ELF-1 (cell line): ENCODE results near the gene ZNF385A.
A peak's percentile ranks its signal among the peaks of the same experiment; 100 is the strongest.

Experiments
- DNase-seq: peaks from one replicate; pipeline ENCODE4 v3.0.0-alpha.2; 2016; ENCODE audit warnings: low read depth, low spot score

The ZNF385A gene

GRCh38 chr12:54416687-54417603 is 32.4 kb upstream of the ZNF385A start:
- no peak for DNase-seq

- DNase-seq = no peak
Observed at GRCh38 chr12:54415221-54415929, 30.8 kb upstream of the ZNF385A start.

GRCh38 chr12:54413284-54414190 is 29.0 kb upstream of the ZNF385A start:
- no peak for DNase-seq

GRCh38 chr12:54412786-54413185 is 28.3 kb upstream of the ZNF385A start:
- DNase-seq = no peak

- DNase-seq = no peak
Observed at GRCh38 chr12:54412348-54412747, 27.8 kb upstream of the ZNF385A start.

GRCh38 chr12:54411391-54412241 is 27.1 kb upstream of the ZNF385A start:
- DNase-seq = no peak

GRCh38 chr12:54409267-54409666 is 24.7 kb upstream of the ZNF385A start:
- no peak for DNase-seq

- DNase-seq = no peak
Observed at GRCh38 chr12:54407183-54407905, 22.8 kb upstream of the ZNF385A start.

GRCh38 chr12:54405573-54405972 is 21.0 kb upstream of the ZNF385A start:
- DNase-seq = no peak

GRCh38 chr12:54405106-54405505 is 20.6 kb upstream of the ZNF385A start:
- no peak for DNase-seq

GRCh38 chr12:54404061-54405004 is 19.8 kb upstream of the ZNF385A start:
- peak; percentile 93 for DNase-seq

GRCh38 chr12:54401119-54401518 is 16.6 kb upstream of the ZNF385A start:
- no peak for DNase-seq

GRCh38 chr12:54398995-54399793 is 14.7 kb upstream of the ZNF385A start:
- peak; percentile 97 for DNase-seq

- DNase-seq = no peak
Observed at GRCh38 chr12:54398218-54398617, 13.7 kb upstream of the ZNF385A start.

GRCh38 chr12:54397157-54397556 is 12.6 kb upstream of the ZNF385A start:
- no peak for DNase-seq

GRCh38 chr12:54395545-54395944 is 11.0 kb upstream of the ZNF385A start:
- no peak for DNase-seq

GRCh38 chr12:54394986-54395385 is 10.5 kb upstream of the ZNF385A start:
- DNase-seq = no peak

- peak; percentile 75 for DNase-seq
Observed at GRCh38 chr12:54394281-54394719, 9.8 kb upstream of the ZNF385A start.
